Fibroblast of pulmonary artery (primary cell): Measurements from ENCODE around the gene CDRT15.

ENCODE experiments used
- DNase-seq: peaks from one replicate; pipeline ENCODE4 v3.0.0-alpha.2; 2010; ENCODE audit warnings: low read depth
- H3K4me3 ChIP-seq: replicated peaks from 2 replicates; pipeline ENCODE4 v1.5.1; 2011; ENCODE audit warnings: low read depth, mild to moderate bottlenecking, control low read depth, low read length, moderate library complexity
- TF ChIP-seq, protein P1 (sequence below): IDR thresholded peaks from 2 replicates; pipeline ENCODE4 v1.5.1; 2011; ENCODE audit warnings: mild to moderate bottlenecking, control low read depth, low read length, inconsistent platforms; ENCODE audit errors: missing control alignments

The CDRT15 gene

GRCh38 chr17:14207791-14208190, 28.9 kb downstream of the CDRT15 start:
- H3K4me3 ChIP-seq = no peak overlapping the region
- TF ChIP-seq, protein P1, sequence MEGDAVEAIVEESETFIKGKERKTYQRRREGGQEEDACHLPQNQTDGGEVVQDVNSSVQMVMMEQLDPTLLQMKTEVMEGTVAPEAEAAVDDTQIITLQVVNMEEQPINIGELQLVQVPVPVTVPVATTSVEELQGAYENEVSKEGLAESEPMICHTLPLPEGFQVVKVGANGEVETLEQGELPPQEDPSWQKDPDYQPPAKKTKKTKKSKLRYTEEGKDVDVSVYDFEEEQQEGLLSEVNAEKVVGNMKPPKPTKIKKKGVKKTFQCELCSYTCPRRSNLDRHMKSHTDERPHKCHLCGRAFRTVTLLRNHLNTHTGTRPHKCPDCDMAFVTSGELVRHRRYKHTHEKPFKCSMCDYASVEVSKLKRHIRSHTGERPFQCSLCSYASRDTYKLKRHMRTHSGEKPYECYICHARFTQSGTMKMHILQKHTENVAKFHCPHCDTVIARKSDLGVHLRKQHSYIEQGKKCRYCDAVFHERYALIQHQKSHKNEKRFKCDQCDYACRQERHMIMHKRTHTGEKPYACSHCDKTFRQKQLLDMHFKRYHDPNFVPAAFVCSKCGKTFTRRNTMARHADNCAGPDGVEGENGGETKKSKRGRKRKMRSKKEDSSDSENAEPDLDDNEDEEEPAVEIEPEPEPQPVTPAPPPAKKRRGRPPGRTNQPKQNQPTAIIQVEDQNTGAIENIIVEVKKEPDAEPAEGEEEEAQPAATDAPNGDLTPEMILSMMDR = no peak
- no peak for DNase-seq

DNA sequence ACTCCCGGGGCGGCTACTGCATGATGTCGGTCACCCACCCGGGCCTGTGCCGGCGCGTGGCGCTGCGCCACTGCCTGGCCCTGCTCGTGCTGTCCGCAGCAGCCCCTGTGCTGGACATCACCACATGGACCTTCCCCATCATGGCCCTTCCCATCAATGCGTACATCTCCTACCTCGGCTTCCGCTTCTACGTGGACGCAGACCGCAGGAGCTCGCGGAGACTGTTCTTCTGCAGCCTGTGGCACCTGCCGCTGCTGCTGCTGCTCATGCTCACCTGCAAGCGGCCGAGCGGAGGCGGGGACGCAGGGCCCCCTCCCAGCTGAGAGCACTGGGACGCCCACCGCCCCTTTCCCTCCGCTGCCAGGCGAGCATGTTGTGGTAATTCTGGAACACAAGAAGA, 29.8 kb downstream of the CDRT15 start:
- DNase-seq = no peak
- H3K4me3 ChIP-seq = no peak overlapping the region
- TF ChIP-seq, protein P1 = no peak

GRCh38 chr17:14205992-14206461, 30.6 kb downstream of the CDRT15 start:
- TF ChIP-seq, protein P1 = no peak
- no peak overlapping the region for H3K4me3 ChIP-seq
- DNase-seq = no peak

- TF ChIP-seq, protein P1 = no peak
- no peak for DNase-seq
- H3K4me3 ChIP-seq = no peak overlapping the region
Observed at GRCh38 chr17:14205380-14205779, 31.3 kb downstream of the CDRT15 start.

DNA sequence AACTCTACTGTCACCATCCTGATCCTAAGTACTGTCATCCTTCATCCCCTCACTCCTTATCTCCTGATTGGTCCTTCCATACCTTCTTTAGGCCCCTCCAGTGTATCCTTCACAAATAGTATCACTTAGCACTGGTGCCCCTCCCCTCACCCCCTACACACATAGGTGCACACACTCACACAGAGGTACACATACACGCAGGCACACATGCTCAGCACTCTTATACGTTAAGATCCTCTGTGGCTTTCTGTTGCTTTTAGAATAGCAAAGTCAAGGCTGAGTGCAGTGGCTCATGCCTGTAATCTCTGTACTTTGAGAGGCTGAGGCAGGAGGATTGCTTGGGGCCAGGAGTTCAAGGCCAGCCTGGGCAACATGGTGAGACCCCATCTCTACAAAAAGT, 32.1 kb downstream of the CDRT15 start:
- TF ChIP-seq, protein P1 = no peak
- no peak for DNase-seq
- no peak overlapping the region for H3K4me3 ChIP-seq

- no peak overlapping the region for H3K4me3 ChIP-seq
- TF ChIP-seq, protein P1 = no peak
- DNase-seq = no peak
Observed at GRCh38 chr17:14204084-14204483, 32.6 kb downstream of the CDRT15 start.

DNA sequence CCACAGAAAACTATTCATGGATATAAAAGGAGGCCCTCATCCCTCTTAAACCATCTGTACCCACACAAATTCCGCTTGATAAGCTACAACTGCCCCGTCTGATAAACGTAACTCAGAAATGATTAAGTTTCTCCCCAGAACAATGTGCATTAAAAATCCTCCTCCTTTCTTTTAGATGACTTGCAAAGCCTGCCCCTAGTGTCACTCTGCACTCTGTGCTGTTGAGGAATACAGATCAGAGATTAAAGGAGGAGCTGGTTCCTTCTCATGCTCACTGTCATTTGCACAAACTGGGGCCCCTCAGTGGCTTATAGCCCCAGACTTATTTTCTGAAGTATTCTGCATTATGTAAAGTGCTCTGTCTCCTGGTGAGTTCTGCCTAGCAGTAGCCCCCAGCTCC, 33.3 kb downstream of the CDRT15 start:
- TF ChIP-seq, protein P1 = peak; percentile 35
- peak; percentile 14 for DNase-seq
- H3K4me3 ChIP-seq = no peak overlapping the region
